Sciatic nerve (tissue), 2 donors: Measurements from ENCODE around the gene C3orf33. TPM values are rescaled to one million over a fixed set of nuclear protein-coding genes. Genes with fewer than 3 reads are reported as not detected.

Experiments used
- ATAC-seq: fragments of 200-7000 bp; cut with Tn5 transposase; one replicate; pipeline ENCODE4 v1.9.1; 2020; ENCODE audit warnings: mild to moderate bottlenecking, moderate library complexity
- DNase-seq: peaks from one replicate; pipeline ENCODE4 v3.0.0-alpha.2; 2020; ENCODE audit warnings: low spot score
- intact Hi-C: fragments of 100-400 bp; cut with DNase I; formaldehyde crosslinking; loops from one replicate; pipeline ENCODE4 v1.14.2; 2022
- total RNA-seq: library from RNA; stranded (reverse); fragmentation: NEBNext Ultra II Directional; extraction: Animal tissue kit (Norgen Biotek cat#: 25700); gene quantifications from one replicate; pipeline ENCODE4 v1.2.1, GENCODE V29; 2021
- donor health status: DM: no; HTN: no; CAD: no.
- donor health status: DM: no; HTN: no; CAD: no.

C3orf33 gene
- total RNA-seq, 1 donor from 2014 or later: 6.2 TPM

- intact Hi-C loops: no loop called here
- DNase-seq (peak; percentile 77), ATAC-seq (peak; percentile 92)
These were observed 61.3 kb downstream of the C3orf33 start, which contains the start of gene PLCH1 for GRCh38 chr3:155744626-155745324. PLCH1 (minus strand) TSS chr3:155745071; CDS start chr3:155704224, 40,847 bp downstream.

- ATAC-seq: peak; percentile 78
- DNase-seq: peak; percentile 68
- intact Hi-C loops: no loop called here
These were observed 62.0 kb downstream of the C3orf33 start for GRCh38 chr3:155744010-155744625.

GRCh38 chr3:155743606-155744005 is 62.5 kb downstream of the C3orf33 start:
- DNase-seq (no peak), ATAC-seq (no peak)
- intact Hi-C loops: no loop called here

GRCh38 chr3:155742349-155742965 is 63.6 kb downstream of the C3orf33 start:
- ATAC-seq (no peak), DNase-seq (no peak)
- intact Hi-C loops: no loop called here

- ATAC-seq: no peak
- intact Hi-C loops: no loop called here
- DNase-seq: no peak
These were observed 64.5 kb downstream of the C3orf33 start for GRCh38 chr3:155741603-155742002.

- ATAC-seq: no peak
- intact Hi-C loops: no loop called here
- DNase-seq: no peak
These were observed 65.0 kb downstream of the C3orf33 start for GRCh38 chr3:155741101-155741500.

GRCh38 chr3:155739154-155739553 is 66.9 kb downstream of the C3orf33 start:
- intact Hi-C loops: no loop called here
- ATAC-seq (no peak), DNase-seq (no peak)

GRCh38 chr3:155738580-155739076 is 67.5 kb downstream of the C3orf33 start:
- intact Hi-C loops: no loop called here

GRCh38 chr3:155737844-155738460 is 68.1 kb downstream of the C3orf33 start:
- DNase-seq (no peak), ATAC-seq (no peak)
- intact Hi-C loops: no loop called here

More at GRCh38 chr3:155738580-155739076, 67.5 kb downstream of the C3orf33 start:
- no peak for ATAC-seq
- no peak for DNase-seq

- DNase-seq: no peak
- intact Hi-C loops: no loop called here
- ATAC-seq: no peak
These were observed 69.7 kb downstream of the C3orf33 start for GRCh38 chr3:155736381-155736780.

- intact Hi-C loops: no loop called here
- ATAC-seq: no peak
- no peak for DNase-seq
These were observed 75.2 kb downstream of the C3orf33 start for GRCh38 chr3:155730843-155731242.

- DNase-seq (no peak), ATAC-seq (no peak)
- intact Hi-C loops: no loop called here
These were observed 78.2 kb downstream of the C3orf33 start for GRCh38 chr3:155727836-155728235.

- intact Hi-C loops: no loop called here
- peak; percentile 74 for ATAC-seq
These were observed 91.8 kb downstream of the C3orf33 start for GRCh38 chr3:155714295-155714718.

More at GRCh38 chr3:155714295-155714718, 91.8 kb downstream of the C3orf33 start:
- no peak for DNase-seq

Other genes with a start within 250 kb of the C3orf33 start
- 4.5 TPM for gene PLCH1, start 61.2 kb downstream of the C3orf33 start, total RNA-seq
- 29.3 TPM for gene SLC33A1, start 48.1 kb upstream of the C3orf33 start, total RNA-seq
- gene GMPS, start 64.4 kb upstream of the C3orf33 start, total RNA-seq: 48.7 TPM